Esophagus squamous epithelium (tissue), 4 donors: ENCODE results near the gene TMCC1.

Experiments
- CTCF ChIP-seq, 6 experiments: fragments of 450-650 bp in 4 of 6; fragments of 200-600 bp in 2 of 6; sonication (generic) in 2 of 6; IDR thresholded peaks; one replicate each; pipeline ENCODE4 v1.5.1; 2016 to 2019; ENCODE audit warnings: antibody characterized with exemption in 6 of 6, mild to moderate bottlenecking in 4 of 6, moderate library complexity in 4 of 6
- POLR2A ChIP-seq, 4 donors: fragments of 450-650 bp; IDR thresholded peaks; one replicate each; pipeline ENCODE4 v1.6.1; 2017; ENCODE audit warnings: antibody characterized with exemption in 4 of 4, mild to moderate bottlenecking in 4 of 4, moderate library complexity in 3 of 4

- TF ChIP-seq CTCF (IDR thresholded peaks at IDR 0.05) (no peak), POLR2A (IDR thresholded peaks at IDR 0.05) (no peak)
Observed at GRCh38 chr3:129919806-129920205, 26.3 kb upstream of the TMCC1 start.
